Neutrophil (primary cell): Measurements from ENCODE around the gene GTPBP3.
A peak's percentile ranks its signal among the peaks of the same experiment; 100 is the strongest.

Experiments used
- H3K27ac ChIP-seq: fragments of 200-600 bp; sonication (generic); 2 replicates; pipeline ENCODE4 v1.5.1; 2016; ENCODE audit warnings: mild to moderate bottlenecking, moderate library complexity
- H3K27me3 ChIP-seq: fragments of 200-600 bp; sonication (generic); 2 replicates; pipeline ENCODE4 v1.6.0; 2016; ENCODE audit warnings: mild to moderate bottlenecking
- H3K36me3 ChIP-seq: fragments of 200-600 bp; sonication (generic); 2 replicates; pipeline ENCODE4 v1.5.1; 2017
- H3K4me1 ChIP-seq, 2 experiments: fragments of 200-600 bp in 1 of 2; sonication (generic) in 1 of 2; 1 replicate in 1 of 2; 2 replicates in 1 of 2; pipeline versions ENCODE4 v1.5.1 to v1.6.1; 2013 to 2016; ENCODE audit warnings: low read depth in 1 of 2, low read length in 1 of 2, mild to moderate bottlenecking in 1 of 2, moderate library complexity in 1 of 2; ENCODE audit not compliant: control insufficient read depth in 1 of 2, insufficient read depth in 1 of 2
- H3K4me3 ChIP-seq, 2 experiments: fragments of 200-600 bp in 1 of 2; sonication (generic) in 1 of 2; 1 replicate in 1 of 2; 2 replicates in 1 of 2; pipeline ENCODE4 v1.5.1; 2013 to 2016; ENCODE audit warnings: low read depth in 1 of 2, low read length in 1 of 2, mild to moderate bottlenecking in 1 of 2, moderate library complexity in 1 of 2
- H3K9me3 ChIP-seq: fragments of 200-600 bp; sonication (generic); 2 replicates; pipeline ENCODE4 v1.5.1; 2016
- CTCF ChIP-seq: fragments of 200-600 bp; sonication (generic); IDR thresholded peaks from 2 replicates; pipeline ENCODE4 v1.5.1; 2016; ENCODE audit warnings: antibody characterized with exemption

GTPBP3 gene

GRCh38 chr19:17335575-17335974 is 1.8 kb upstream of the GTPBP3 start:
- Histone ChIP-seq H3K27ac (no peak overlapping the region), H3K36me3 (no peaks in the 10 kb centered on the region), H3K4me3 (no peak overlapping the region), H3K9me3 (no peaks in the 10 kb centered on the region), H3K4me1 (peaks cover 39 to 44% of the 10 kb centered on the region in 2 experiments), H3K27me3 (peaks cover 51% of the 10 kb centered on the region)
- TF ChIP-seq CTCF, result no peak

- Histone ChIP-seq H3K27ac (no peak overlapping the region), H3K36me3 (no peaks in the 10 kb centered on the region), H3K4me1 (peaks cover 39 to 44% of the 10 kb centered on the region in 2 experiments), H3K27me3 (peaks cover 31% of the 10 kb centered on the region), H3K4me3 (peak overlapping the region; percentile 65 to 71), H3K9me3 (no peaks in the 10 kb centered on the region)
- TF ChIP-seq CTCF, result no peak
Observed at GRCh38 chr19:17337675-17338432, 501 bp downstream of the GTPBP3 start.

- Histone ChIP-seq H3K36me3 (no peaks in the 10 kb centered on the region), H3K27ac (no peak overlapping the region), H3K4me1 (peaks cover 39 to 44% of the 10 kb centered on the region in 2 experiments), H3K9me3 (no peaks in the 10 kb centered on the region), H3K27me3 (peaks cover 24% of the 10 kb centered on the region), H3K4me3 (no peak overlapping the region)
- TF ChIP-seq CTCF, result no peak
Observed at GRCh38 chr19:17338433-17339078, 1.2 kb downstream of the GTPBP3 start.

GRCh38 chr19:17339088-17339741 is 1.9 kb downstream of the GTPBP3 start:
- H3K4me3 ChIP-seq, result no peak overlapping the region
- TF ChIP-seq CTCF, result no peak
- H3K9me3 ChIP-seq, result no peaks in the 10 kb centered on the region
- no peaks in the 10 kb centered on the region for H3K36me3 ChIP-seq
- H3K27ac ChIP-seq, result no peak overlapping the region
- H3K27me3 ChIP-seq, result peaks cover 17% of the 10 kb centered on the region
- H3K4me1 ChIP-seq, result peaks cover 32 to 37% of the 10 kb centered on the region in 2 experiments

GRCh38 chr19:17340302-17340870 is 3.0 kb downstream of the GTPBP3 start:
- H3K27ac ChIP-seq, result no peak overlapping the region
- H3K4me3 ChIP-seq, result no peak overlapping the region
- H3K4me1 ChIP-seq, result peaks cover 21 to 26% of the 10 kb centered on the region in 2 experiments
- TF ChIP-seq CTCF, result no peak
- no peaks in the 10 kb centered on the region for H3K9me3 ChIP-seq
- H3K27me3 ChIP-seq, result peaks cover 9% of the 10 kb centered on the region
- no peaks in the 10 kb centered on the region for H3K36me3 ChIP-seq
